Gastroesophageal sphincter (tissue), 4 donors: ENCODE results near the gene RTN4IP1. TPM values are rescaled to one million over a fixed set of nuclear protein-coding genes. Genes with fewer than 3 reads are reported as not detected.

Experiments used
- ATAC-seq: fragments of 150-250 bp; one replicate; pipeline ENCODE4 v1.9.1; 2016; ENCODE audit warnings: mild to moderate bottlenecking, moderate library complexity
- H3K27ac ChIP-seq, 4 donors: fragments of 200-600 bp; sonication (generic) in 3 of 4; 1 replicate in 3 of 4; 2 replicates in 1 of 4; pipeline ENCODE4 v1.5.1; 2016 to 2019
- H3K27me3 ChIP-seq: fragments of 200-600 bp; sonication (generic); one replicate; pipeline ENCODE4 v1.5.1; 2019
- H3K36me3 ChIP-seq, 2 donors: fragments of 200-600 bp; sonication (generic); one replicate each; pipeline ENCODE4 v1.5.1; 2019; ENCODE audit warnings: control low read depth in 1 of 2
- H3K4me1 ChIP-seq, 3 donors: fragments of 200-600 bp; sonication (generic); 1 replicate in 2 of 3; 2 replicates in 1 of 3; pipeline ENCODE4 v1.5.1; 2016 to 2019; ENCODE audit warnings: control low read depth in 2 of 3
- H3K4me3 ChIP-seq, 2 donors: fragments of 200-600 bp; sonication (generic); one replicate each; pipeline ENCODE4 v1.5.1; 2019; ENCODE audit warnings: mild to moderate bottlenecking in 1 of 2, moderate library complexity in 1 of 2
- H3K9me3 ChIP-seq, 3 donors: fragments of 200-600 bp; sonication (generic); one replicate each; pipeline ENCODE4 v1.5.1; 2017 to 2019; ENCODE audit warnings: control low read depth in 2 of 3
- EP300 ChIP-seq: sonication (generic); formaldehyde crosslinking; IDR thresholded peaks from one replicate; pipeline ENCODE4 v1.6.1; 2017; ENCODE audit warnings: antibody characterized with exemption, mild to moderate bottlenecking
- POLR2A ChIP-seq, 2 donors: fragments of 450-650 bp; IDR thresholded peaks; one replicate each; pipeline ENCODE4 v1.6.1; 2017; ENCODE audit warnings: antibody characterized with exemption in 2 of 2, mild to moderate bottlenecking in 2 of 2, moderate library complexity in 1 of 2
- POLR2AphosphoS5 ChIP-seq: sonication (generic); formaldehyde crosslinking; IDR thresholded peaks from one replicate; pipeline ENCODE4 v1.6.1; 2017; ENCODE audit warnings: antibody characterized with exemption
- WGBS, 2 donors: methylation state at CpG; one replicate each; pipeline ENCODE4 v1.1.5; 2018; ENCODE audit warnings: low coverage in 1 of 2; 5-methylcytosine and 5-hydroxymethylcytosine counted together
- total RNA-seq, 4 donors: library from RNA; depleted of rRNA; stranded (reverse); fragments of >200 nt; gene quantifications; one replicate each; pipeline ENCODE4 v1.1.0, GENCODE V29; 2016
- TF ChIP-seq, protein P1 (sequence below), 4 experiments: fragments of 200-600 bp in 2 of 4; fragments of 450-650 bp in 2 of 4; sonication (generic) in 1 of 4; IDR thresholded peaks; one replicate each; pipeline ENCODE4 v1.5.1; 2017 to 2019; ENCODE audit warnings: antibody characterized with exemption in 4 of 4, mild to moderate bottlenecking in 2 of 4, moderate library complexity in 2 of 4

Gene RTN4IP1
- total RNA-seq, 4 donors from 2014 or later: 2.3 to 5.3 (median 3.5) TPM

DNA sequence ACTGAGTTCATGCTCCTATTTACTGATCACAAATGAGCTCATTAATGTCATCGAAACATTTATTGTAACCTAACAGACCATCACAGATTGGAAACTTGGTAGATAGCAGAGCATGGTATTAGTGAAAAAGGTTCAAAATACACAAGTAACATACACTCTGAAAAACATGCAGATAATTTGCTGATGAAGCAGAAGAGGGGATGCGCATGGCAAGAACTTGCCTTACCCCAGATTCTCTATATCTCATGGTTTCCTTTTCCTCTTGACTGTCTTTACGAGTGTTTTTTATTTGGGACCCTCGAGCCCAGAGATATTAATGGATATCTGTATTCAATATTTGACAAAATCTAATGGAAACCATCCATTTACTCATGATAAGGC, 37.7 kb upstream of the RTN4IP1 start:
- no peak for TF ChIP-seq POLR2A (IDR thresholded peaks at IDR 0.05)
- no peak for TF ChIP-seq POLR2AphosphoS5
- TF ChIP-seq, protein P1, sequence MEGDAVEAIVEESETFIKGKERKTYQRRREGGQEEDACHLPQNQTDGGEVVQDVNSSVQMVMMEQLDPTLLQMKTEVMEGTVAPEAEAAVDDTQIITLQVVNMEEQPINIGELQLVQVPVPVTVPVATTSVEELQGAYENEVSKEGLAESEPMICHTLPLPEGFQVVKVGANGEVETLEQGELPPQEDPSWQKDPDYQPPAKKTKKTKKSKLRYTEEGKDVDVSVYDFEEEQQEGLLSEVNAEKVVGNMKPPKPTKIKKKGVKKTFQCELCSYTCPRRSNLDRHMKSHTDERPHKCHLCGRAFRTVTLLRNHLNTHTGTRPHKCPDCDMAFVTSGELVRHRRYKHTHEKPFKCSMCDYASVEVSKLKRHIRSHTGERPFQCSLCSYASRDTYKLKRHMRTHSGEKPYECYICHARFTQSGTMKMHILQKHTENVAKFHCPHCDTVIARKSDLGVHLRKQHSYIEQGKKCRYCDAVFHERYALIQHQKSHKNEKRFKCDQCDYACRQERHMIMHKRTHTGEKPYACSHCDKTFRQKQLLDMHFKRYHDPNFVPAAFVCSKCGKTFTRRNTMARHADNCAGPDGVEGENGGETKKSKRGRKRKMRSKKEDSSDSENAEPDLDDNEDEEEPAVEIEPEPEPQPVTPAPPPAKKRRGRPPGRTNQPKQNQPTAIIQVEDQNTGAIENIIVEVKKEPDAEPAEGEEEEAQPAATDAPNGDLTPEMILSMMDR (IDR thresholded peaks at IDR 0.05): no peak
- no peak overlapping the region for H3K27ac ChIP-seq
- 84 to 91% methylated on average over 4 of the region's 4 CpGs for WGBS, 2 donors
- H3K4me1 ChIP-seq: no peaks in the 10 kb centered on the region
- H3K9me3 ChIP-seq: no peaks in the 10 kb centered on the region
- no peak for ATAC-seq
- H3K27me3 ChIP-seq: no peaks in the 10 kb centered on the region
- H3K4me3 ChIP-seq: no peak overlapping the region
- H3K36me3 ChIP-seq: peaks cover 5 to 48% of the 10 kb centered on the region in 2 donors

DNA sequence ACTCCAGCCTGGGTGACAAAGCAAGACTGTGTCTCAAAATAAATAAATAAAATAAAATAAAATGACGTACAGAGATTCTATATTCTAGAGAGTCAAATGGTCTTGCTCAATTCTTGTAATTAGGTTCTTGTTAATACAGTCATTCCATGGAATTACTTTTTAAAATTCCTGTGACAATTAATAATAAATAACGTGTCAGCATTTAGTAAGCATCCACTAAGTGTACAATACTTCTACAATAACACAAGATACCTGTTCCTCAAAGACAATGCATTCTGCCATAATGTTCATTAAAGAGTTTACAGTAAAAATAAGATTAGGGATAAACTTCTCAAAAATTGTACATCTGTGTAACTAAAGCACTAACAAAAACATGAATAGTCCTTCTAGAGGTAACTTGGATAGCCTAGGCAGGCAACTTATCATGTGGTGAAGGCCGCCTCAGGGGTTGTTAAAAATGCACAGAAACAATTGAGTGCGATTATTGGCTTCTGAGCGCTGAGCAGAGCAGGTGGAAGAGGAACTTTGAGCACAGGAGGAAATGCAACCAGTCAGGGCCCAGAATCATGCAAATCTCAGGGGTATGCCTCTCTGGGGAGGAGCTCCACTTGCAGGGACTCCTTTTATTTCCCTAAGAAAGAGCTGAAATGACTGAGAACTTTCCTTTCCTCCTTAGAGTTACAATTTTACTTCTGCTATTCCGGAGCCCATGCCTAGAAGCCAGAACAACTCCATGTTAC, 37.2 kb upstream of the RTN4IP1 start:
- ATAC-seq: no peak

DNA sequence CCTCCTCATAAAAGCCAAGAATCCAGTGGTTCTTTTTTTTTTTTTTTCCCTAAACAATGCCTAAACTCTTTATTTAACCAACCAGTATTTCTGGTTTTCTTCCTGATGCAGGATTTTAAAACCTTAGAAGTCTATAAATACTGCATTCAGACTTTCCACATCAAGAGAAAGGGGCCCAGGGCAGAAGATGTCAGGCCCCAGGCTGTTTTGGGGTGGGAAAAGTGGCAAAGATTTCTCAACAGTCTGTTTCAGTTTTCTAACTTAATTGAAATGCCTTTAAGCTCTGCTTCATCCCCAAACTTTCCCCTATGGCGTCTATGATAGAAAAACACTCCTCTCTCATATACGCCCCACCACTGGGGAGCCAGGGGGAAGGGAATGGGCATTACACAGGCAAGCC, 33.2 kb upstream of the RTN4IP1 start:
- 89 to 100% methylated on average over 1 to 2 of the region's 2 CpGs for WGBS, 2 donors
- Histone ChIP-seq H3K36me3 (peaks cover 5 to 88% of the 10 kb centered on the region in 2 donors), H3K27ac (no peak overlapping the region), H3K27me3 (no peaks in the 10 kb centered on the region), H3K4me3 (no peak overlapping the region), H3K4me1 (no peaks in the 10 kb centered on the region), H3K9me3 (peaks cover 0 to 17% (median 0%) of the 10 kb centered on the region in 3 donors)
- no peak for ATAC-seq
- TF ChIP-seq POLR2AphosphoS5: no peak
- no peak for TF ChIP-seq POLR2A (IDR thresholded peaks at IDR 0.05)
- TF ChIP-seq, protein P1 (IDR thresholded peaks at IDR 0.05): no peak
- TF ChIP-seq EP300: no peak

More for the DNA sequence above, 37.2 kb upstream of the RTN4IP1 start:
- WGBS, 2 donors: 69 to 85% methylated on average over 4 to 6 of the region's 6 CpGs
- Histone ChIP-seq H3K4me1 (no peaks in the 10 kb centered on the region), H3K9me3 (no peaks in the 10 kb centered on the region), H3K4me3 (no peak overlapping the region), H3K27me3 (no peaks in the 10 kb centered on the region), H3K36me3 (peaks cover 5 to 50% of the 10 kb centered on the region in 2 donors), H3K27ac (no peak overlapping the region)
- TF ChIP-seq, protein P1 (IDR thresholded peaks at IDR 0.05): no peak
- TF ChIP-seq EP300 (no peak), POLR2A (IDR thresholded peaks at IDR 0.05) (no peak), POLR2AphosphoS5 (no peak)

DNA sequence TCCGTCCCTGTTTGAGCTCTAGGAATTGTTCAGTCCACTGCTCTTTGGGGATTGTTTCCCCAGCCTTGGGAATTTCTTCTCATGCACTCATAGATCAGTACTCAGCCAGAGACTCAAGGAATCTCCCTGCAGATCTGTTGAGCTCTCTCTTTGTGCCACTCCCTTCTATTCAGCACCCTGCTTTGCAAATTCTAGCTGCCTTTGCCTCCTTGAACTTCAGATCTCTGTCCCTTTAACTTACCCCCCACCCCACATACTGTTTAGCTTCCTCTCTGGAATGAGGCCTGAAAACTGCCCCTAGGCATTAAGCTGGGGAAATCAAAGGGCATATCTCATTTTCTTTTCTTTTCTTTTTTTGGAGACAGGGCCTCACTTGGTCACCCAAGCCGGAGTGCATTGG, 30.6 kb upstream of the RTN4IP1 start:
- Histone ChIP-seq H3K27ac (no peak overlapping the region), H3K4me3 (no peak overlapping the region), H3K27me3 (no peaks in the 10 kb centered on the region), H3K4me1 (no peaks in the 10 kb centered on the region), H3K9me3 (peaks cover 0 to 18% (median 0%) of the 10 kb centered on the region in 3 donors), H3K36me3 (peaks cover 5 to 91% of the 10 kb centered on the region in 2 donors)
- TF ChIP-seq EP300 (no peak), POLR2A (IDR thresholded peaks at IDR 0.05) (no peak), POLR2AphosphoS5 (no peak)
- TF ChIP-seq, protein P1 (IDR thresholded peaks at IDR 0.05): no peak
- WGBS, 2 donors: 84 to 100% methylated on average over 1 to 2 of the region's 2 CpGs
- ATAC-seq: no peak

DNA sequence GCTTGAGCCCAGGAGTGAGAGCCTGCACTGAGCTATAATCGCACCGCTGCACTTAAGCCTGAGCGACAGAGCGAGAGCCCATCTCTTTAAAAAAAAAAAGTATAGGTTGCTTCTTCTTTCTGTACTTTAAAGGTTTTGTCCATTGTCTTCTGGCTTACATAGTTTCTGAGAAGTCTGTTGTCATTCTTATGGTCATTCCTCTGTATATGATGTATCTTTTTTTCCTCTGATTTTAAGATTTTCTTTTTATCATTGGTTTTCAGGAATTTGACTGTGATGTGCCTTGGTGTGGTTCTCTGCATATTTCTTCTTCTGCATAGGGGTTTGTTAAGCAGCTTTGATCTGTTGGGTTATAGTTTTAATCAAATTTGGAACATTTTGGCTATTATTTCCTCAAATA, 29.2 kb upstream of the RTN4IP1 start:
- WGBS, 2 donors: 97 to 100% methylated on average over 2 to 4 of the region's 4 CpGs
- peaks cover 5 to 91% of the 10 kb centered on the region in 2 donors for H3K36me3 ChIP-seq
- no peak overlapping the region for H3K4me3 ChIP-seq
- peaks cover 0 to 18% (median 0%) of the 10 kb centered on the region in 3 donors for H3K9me3 ChIP-seq
- no peak for ATAC-seq
- H3K27me3 ChIP-seq: no peaks in the 10 kb centered on the region
- H3K27ac ChIP-seq: no peak overlapping the region
- TF ChIP-seq POLR2A (IDR thresholded peaks at IDR 0.05) (no peak), POLR2AphosphoS5 (no peak), EP300 (no peak)
- TF ChIP-seq, protein P1 (IDR thresholded peaks at IDR 0.05): no peak
- no peaks in the 10 kb centered on the region for H3K4me1 ChIP-seq
